HL-60 (cell line): ENCODE data around the gene TCTA.

Source experiments
- DNase-seq, 2 experiments: peaks; one replicate each; pipeline ENCODE4 v3.0.0-alpha.2; 2010 to 2020; ENCODE audit warnings: low read depth in 1 of 2, low spot score in 1 of 2
- H3K27ac ChIP-seq: fragments of 250-450 bp; sonication (Bioruptor Pico); replicated peaks from 2 replicates; pipeline ENCODE4 v1.5.1; 2020; ENCODE audit warnings: mild to moderate bottlenecking, moderate library complexity
- H3K27me3 ChIP-seq: fragments of 250-450 bp; sonication (Bioruptor Pico); 2 replicates; pipeline ENCODE4 v1.5.1; 2021; ENCODE audit warnings: mild to moderate bottlenecking, moderate library complexity; ENCODE audit not compliant: insufficient read depth, poor library complexity, severe bottlenecking
- H3K4me3 ChIP-seq: replicated peaks from 2 replicates; pipeline ENCODE4 v1.5.1; 2011; ENCODE audit warnings: mild to moderate bottlenecking, control low read depth, low read length; ENCODE audit not compliant: insufficient read depth
- CTCF ChIP-seq: IDR thresholded peaks from one replicate; pipeline ENCODE4 v1.5.1; 2011; ENCODE audit warnings: low read length, control low read depth, inconsistent platforms; ENCODE audit not compliant: insufficient read depth
- GABPA ChIP-seq: IDR thresholded peaks from 2 replicates; pipeline ENCODE4 v1.6.1; 2012; ENCODE audit warnings: low read depth
- POLR2AphosphoS5 ChIP-seq: IDR thresholded peaks from 2 replicates; pipeline ENCODE4 v1.6.1; 2012; ENCODE audit warnings: low read depth
- REST ChIP-seq: IDR thresholded peaks from 2 replicates; pipeline ENCODE4 v1.6.1; 2012; ENCODE audit warnings: low read depth; ENCODE audit not compliant: insufficient replicate concordance
- SPI1 ChIP-seq: IDR thresholded peaks from 2 replicates; pipeline ENCODE4 v1.6.1; 2012; ENCODE audit warnings: low read depth, mild to moderate bottlenecking, borderline replicate concordance

TCTA gene

DNA sequence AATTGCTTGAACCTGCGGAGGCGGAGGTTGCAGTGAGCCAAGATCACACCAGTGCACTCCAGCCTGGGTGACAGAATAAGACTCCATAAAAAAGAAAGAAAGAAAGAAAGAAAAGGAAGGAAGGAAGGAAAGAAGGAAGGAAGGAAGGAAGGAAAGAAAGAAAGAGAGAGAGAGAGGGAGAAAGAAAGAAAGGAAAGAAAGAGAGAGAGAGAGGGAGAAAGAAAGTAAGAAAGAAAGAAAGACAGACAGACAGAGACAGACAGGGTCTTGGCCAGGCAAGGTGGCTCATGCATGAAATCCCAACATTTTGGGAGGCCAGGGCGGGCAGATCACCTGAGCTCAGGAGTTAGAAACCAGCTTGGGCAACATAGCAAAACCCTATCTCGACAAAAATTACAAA, 41.4 kb downstream of the TCTA start:
- Histone ChIP-seq H3K27me3 (no peaks in the 10 kb centered on the region), H3K27ac (no peak overlapping the region), H3K4me3 (no peak overlapping the region)
- DNase-seq, result no peak
- no peak for TF ChIP-seq POLR2AphosphoS5
- TF ChIP-seq GABPA, result no peak
- TF ChIP-seq CTCF, result no peak
- no peak for TF ChIP-seq REST
- no peak for TF ChIP-seq SPI1

- Histone ChIP-seq H3K27ac (no peak overlapping the region), H3K27me3 (no peaks in the 10 kb centered on the region), H3K4me3 (no peak overlapping the region)
- no peak for DNase-seq
- TF ChIP-seq CTCF, result no peak
- TF ChIP-seq REST, result no peak
- TF ChIP-seq SPI1, result no peak
- TF ChIP-seq GABPA, result no peak
- TF ChIP-seq POLR2AphosphoS5, result no peak
These were observed 42.2 kb downstream of the TCTA start for GRCh38 chr3:49454458-49454857.

DNA sequence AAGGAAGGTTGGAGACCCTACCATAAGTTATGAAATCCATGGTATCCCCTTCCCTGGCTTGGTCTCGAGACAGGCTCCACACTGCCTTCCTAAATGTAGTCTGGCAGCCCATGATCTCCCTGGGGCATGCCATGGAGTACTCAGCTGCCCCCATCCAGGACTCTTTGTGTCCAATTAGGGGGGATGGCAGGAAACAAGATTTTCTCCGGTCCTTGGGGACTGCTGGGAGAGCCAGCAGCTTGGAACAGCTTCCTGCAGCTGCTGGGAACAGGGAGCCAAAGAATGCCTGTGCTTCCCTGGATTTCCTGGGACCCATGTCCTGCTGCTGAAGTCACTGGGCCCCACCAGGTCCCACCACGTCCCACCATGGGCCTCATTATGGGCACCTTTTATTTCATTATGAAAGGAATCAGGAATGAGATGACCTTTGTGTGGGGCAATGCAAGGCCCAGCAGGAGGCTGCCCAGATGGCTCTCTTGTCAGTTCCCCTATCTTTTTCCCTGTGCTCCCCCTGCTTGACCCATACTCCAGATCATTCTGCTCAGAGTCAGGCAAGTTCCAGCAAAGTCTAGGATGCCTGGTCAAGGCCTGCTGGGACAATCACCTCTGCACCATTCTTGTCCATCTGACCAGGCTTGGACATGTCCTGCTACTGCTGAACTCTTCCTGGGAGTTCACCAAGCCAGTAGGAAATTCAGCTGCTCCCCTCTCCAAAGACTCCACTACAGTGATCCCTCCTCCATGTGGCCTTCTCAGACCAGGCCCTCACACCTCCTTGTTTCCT, 42.9 kb downstream of the TCTA start:
- DNase-seq, result no peak
- H3K27ac ChIP-seq, result no peak overlapping the region
- TF ChIP-seq GABPA, result no peak
- no peak for TF ChIP-seq SPI1
- no peaks in the 10 kb centered on the region for H3K27me3 ChIP-seq
- H3K4me3 ChIP-seq, result no peak overlapping the region

DNA sequence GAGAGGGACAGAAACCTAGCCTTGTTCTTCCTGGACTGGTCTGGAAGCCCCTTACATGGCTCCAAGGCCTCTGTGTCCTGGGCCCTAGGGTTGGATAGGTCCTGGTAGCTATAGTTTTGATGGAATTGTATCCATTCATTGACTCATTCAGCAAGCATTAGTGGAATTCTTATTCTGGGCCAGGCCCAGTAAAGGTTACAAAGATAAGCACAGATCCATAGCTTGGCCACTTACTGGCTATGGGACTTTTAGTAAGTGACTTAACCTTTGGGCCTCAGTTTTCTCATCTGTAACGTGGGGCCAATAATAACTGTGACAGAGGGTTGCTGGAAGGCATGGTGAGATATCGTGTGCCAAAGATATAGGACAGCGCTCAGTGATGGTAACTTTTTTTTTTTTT, 44.2 kb downstream of the TCTA start:
- TF ChIP-seq CTCF (no peak), POLR2AphosphoS5 (no peak), SPI1 (no peak), GABPA (no peak), REST (no peak)
- DNase-seq, result no peak
- H3K27ac ChIP-seq, result no peak overlapping the region
- H3K27me3 ChIP-seq, result no peaks in the 10 kb centered on the region
- H3K4me3 ChIP-seq, result no peak overlapping the region
